HG03280 (cell line): Measurements from ENCODE around the gene CARD9.

Source experiments
- ATAC-seq: cut with Tn5 transposase; IDR thresholded peaks from one replicate; pipeline ENCODE4 v1.9.1; 2021; ENCODE audit warnings: mild to moderate bottlenecking, moderate library complexity; ENCODE audit not compliant: unreplicated experiment

CARD9 gene

GRCh38 chr9:136337416-136338395, 35.8 kb downstream of the CARD9 start:
- no peak for ATAC-seq

GRCh38 chr9:136336881-136337280, 36.6 kb downstream of the CARD9 start:
- ATAC-seq: no peak

- ATAC-seq: no peak
These were observed 37.2 kb downstream of the CARD9 start for GRCh38 chr9:136336156-136336870.

- ATAC-seq: no peak
These were observed 37.9 kb downstream of the CARD9 start for GRCh38 chr9:136335296-136336155.

- no peak for ATAC-seq
These were observed 38.9 kb downstream of the CARD9 start for GRCh38 chr9:136334541-136334940.

- ATAC-seq: no peak
These were observed 40.0 kb downstream of the CARD9 start for GRCh38 chr9:136333486-136333885.

- ATAC-seq: no peak
These were observed 40.4 kb downstream of the CARD9 start for GRCh38 chr9:136333045-136333444.

- ATAC-seq: no peak
These were observed 40.9 kb downstream of the CARD9 start for GRCh38 chr9:136332482-136332983.

- no peak for ATAC-seq
These were observed 41.6 kb downstream of the CARD9 start for GRCh38 chr9:136331556-136332481.

- no peak for ATAC-seq
These were observed 42.4 kb downstream of the CARD9 start for GRCh38 chr9:136331030-136331429.

- no peak for ATAC-seq
These were observed 43.0 kb downstream of the CARD9 start for GRCh38 chr9:136330406-136330990.

GRCh38 chr9:136329636-136330405, 43.6 kb downstream of the CARD9 start:
- no peak for ATAC-seq

- no peak for ATAC-seq
These were observed 44.2 kb downstream of the CARD9 start for GRCh38 chr9:136329211-136329627.

GRCh38 chr9:136328622-136329041, 44.8 kb downstream of the CARD9 start:
- ATAC-seq: no peak

GRCh38 chr9:136328011-136328621, 45.4 kb downstream of the CARD9 start:
- ATAC-seq: no peak

- ATAC-seq: no peak
These were observed 46.0 kb downstream of the CARD9 start, which contains the start of gene GPSM1 for GRCh38 chr9:136327304-136327974. TSS of gene GPSM1 (plus strand) at chr9:136327539. CDS start at chr9:136327696, 157 bp downstream.

GRCh38 chr9:136326761-136327303, 46.6 kb downstream of the CARD9 start:
- no peak for ATAC-seq
